Fibroblast of lung (primary cell): ENCODE measurements around the gene MAST3.

Experiments
- EZH2 ChIP-seq: IDR thresholded peaks from 2 replicates; pipeline ENCODE4 v1.5.1; 2012; ENCODE audit warnings: low read length, control low read depth, mild to moderate bottlenecking; ENCODE audit errors: missing control alignments
- TF ChIP-seq, protein P1 (sequence below), 2 donors: IDR thresholded peaks in 1 of 2; conservative IDR thresholded peaks in 1 of 2; 1 replicate in 1 of 2; 2 replicates in 1 of 2; pipeline ENCODE4 v1.5.1; 2011 to 2012; ENCODE audit warnings: low read length in 2 of 2, control low read depth in 1 of 2, inconsistent platforms in 1 of 2, low read depth in 1 of 2, mild to moderate bottlenecking in 1 of 2

DNA sequence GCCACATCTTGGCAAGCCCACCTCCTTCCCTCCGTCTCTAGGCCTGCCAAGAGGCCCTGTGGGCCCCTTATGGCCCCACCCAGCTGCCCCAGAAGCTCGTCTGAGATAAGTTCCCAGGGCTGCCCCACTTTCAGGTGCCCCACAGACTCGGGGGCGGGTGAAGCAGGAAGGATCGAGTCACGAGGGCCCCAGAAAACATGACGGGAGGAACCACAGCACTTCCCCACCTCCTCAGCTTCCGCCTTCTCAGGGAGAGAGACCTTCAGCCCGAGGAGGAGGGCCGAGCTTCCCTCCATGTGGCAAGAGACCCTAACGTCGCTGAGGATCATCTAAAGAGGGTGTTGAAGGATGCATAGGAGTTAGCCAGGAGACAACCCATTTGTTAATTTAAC lies 6.4 kb upstream of the MAST3 start:
- TF ChIP-seq, protein P1, sequence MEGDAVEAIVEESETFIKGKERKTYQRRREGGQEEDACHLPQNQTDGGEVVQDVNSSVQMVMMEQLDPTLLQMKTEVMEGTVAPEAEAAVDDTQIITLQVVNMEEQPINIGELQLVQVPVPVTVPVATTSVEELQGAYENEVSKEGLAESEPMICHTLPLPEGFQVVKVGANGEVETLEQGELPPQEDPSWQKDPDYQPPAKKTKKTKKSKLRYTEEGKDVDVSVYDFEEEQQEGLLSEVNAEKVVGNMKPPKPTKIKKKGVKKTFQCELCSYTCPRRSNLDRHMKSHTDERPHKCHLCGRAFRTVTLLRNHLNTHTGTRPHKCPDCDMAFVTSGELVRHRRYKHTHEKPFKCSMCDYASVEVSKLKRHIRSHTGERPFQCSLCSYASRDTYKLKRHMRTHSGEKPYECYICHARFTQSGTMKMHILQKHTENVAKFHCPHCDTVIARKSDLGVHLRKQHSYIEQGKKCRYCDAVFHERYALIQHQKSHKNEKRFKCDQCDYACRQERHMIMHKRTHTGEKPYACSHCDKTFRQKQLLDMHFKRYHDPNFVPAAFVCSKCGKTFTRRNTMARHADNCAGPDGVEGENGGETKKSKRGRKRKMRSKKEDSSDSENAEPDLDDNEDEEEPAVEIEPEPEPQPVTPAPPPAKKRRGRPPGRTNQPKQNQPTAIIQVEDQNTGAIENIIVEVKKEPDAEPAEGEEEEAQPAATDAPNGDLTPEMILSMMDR (conservative IDR thresholded peaks at IDR 0.05 in 1 of 2, IDR thresholded peaks at IDR 0.05 in 1 of 2; ENCODE audit: low read depth in 1 of 2, low read length in 2 of 2) = no peak
- TF ChIP-seq EZH2 = no peak
